HCT116 (cell line): ENCODE measurements around the gene DNAH9. TPM values are rescaled to one million over a fixed set of nuclear protein-coding genes. Genes with fewer than 3 reads are reported as not detected.

Experiments
- ATAC-seq: fragments of 200-7000 bp; cut with Tn5 transposase; 2 replicates; pipeline ENCODE4 v1.9.1; 2020; ENCODE audit warnings: mild to moderate bottlenecking, moderate library complexity
- BruUV-seq: library from RNA; stranded (reverse); fragments of 400-500 nt; replicated peaks from 2 replicates; lab custom pipeline; 2021; lab: Mats Ljungman, UMichigan
- CTCF ChIA-PET: fragments of 300-600 bp; sonication (Branson Sonifier 250); formaldehyde crosslinking; loops from one replicate; lab custom pipeline; 2021; ENCODE audit warnings: antibody characterized with exemption; lab: Charles Lee
- POLR2A ChIA-PET: fragments of 300-600, 350-600 bp; sonication (Branson Sonifier 250); formaldehyde crosslinking; loops from one replicate; lab custom pipeline; 2021; ENCODE audit warnings: antibody characterized with exemption; lab: Charles Lee
- RAD21 ChIA-PET, 2 experiments: fragments of 300-600 bp; sonication (Branson Sonifier 250); formaldehyde crosslinking; loops; one replicate each; lab custom pipeline; 2023; ENCODE audit warnings: low total read pairs in 2 of 2; ENCODE audit not compliant: uncharacterized antibody in 2 of 2, unreplicated experiment in 2 of 2, low non-redundant PET in 1 of 2; lab: Charles Lee
- DNase-seq: peaks from one replicate; pipeline ENCODE4 v3.0.0-alpha.2; 2010; ENCODE audit warnings: low read depth, low spot score
- H2AFZ ChIP-seq: fragments of 200-600 bp; shearing (Covaris generic), sonication (generic); 2 replicates; pipeline ENCODE4 v1.6.1; 2017; ENCODE audit warnings: low read depth, mixed run types, mixed read lengths, antibody characterized with exemption, low read length; ENCODE audit not compliant: poor library complexity, severe bottlenecking
- H3K27ac ChIP-seq: 2 replicates; pipeline ENCODE4 v1.5.1; 2012; ENCODE audit warnings: low read depth, low read length
- H3K27me3 ChIP-seq: fragments of 200-600 bp; sonication (generic); 2 replicates; pipeline ENCODE4 v1.6.1; 2016; ENCODE audit warnings: mixed run types, low read length, mixed read lengths; ENCODE audit not compliant: insufficient read depth
- H3K36me3 ChIP-seq, 2 experiments: fragments of 200-500 bp in 1 of 2; fragments of 200-600 bp in 1 of 2; sonication (Bioruptor generic) in 1 of 2; sonication (generic) in 1 of 2; 2 replicates each; pipeline versions ENCODE4 v1.5.1 to v1.6.1; 2014 to 2016; ENCODE audit warnings: low read length in 2 of 2, inconsistent platforms in 1 of 2, mixed read lengths in 1 of 2, mixed run types in 1 of 2; ENCODE audit not compliant: insufficient read depth in 2 of 2, control insufficient read depth in 1 of 2
- H3K4me1 ChIP-seq, 2 experiments: fragments of 200-600 bp in 1 of 2; sonication (generic) in 1 of 2; 2 replicates each; pipeline versions ENCODE4 v1.5.1 to v1.6.1; 2012 to 2017; ENCODE audit warnings: low read length in 2 of 2, inconsistent platforms in 1 of 2, mild to moderate bottlenecking in 1 of 2, mixed read lengths in 1 of 2, mixed run types in 1 of 2, moderate library complexity in 1 of 2; ENCODE audit not compliant: insufficient read depth in 2 of 2, control insufficient read depth in 1 of 2
- H3K4me2 ChIP-seq: fragments of 200-600 bp; sonication (generic); 2 replicates; pipeline ENCODE4 v1.6.1; 2017; ENCODE audit warnings: mixed run types, low read length, mixed read lengths
- H3K4me3 ChIP-seq, 2 experiments: fragments of 200-600 bp in 1 of 2; sonication (generic) in 1 of 2; replicated peaks in 1 of 2; 2 replicates each; pipeline ENCODE4 v1.5.1; 2011 to 2016; ENCODE audit warnings: low read length in 2 of 2, control low read depth in 1 of 2, low read depth in 1 of 2, mild to moderate bottlenecking in 1 of 2, mixed read lengths in 1 of 2, mixed run types in 1 of 2
- H3K79me2 ChIP-seq: fragments of 200-600 bp; sonication (generic); 2 replicates; pipeline ENCODE4 v1.6.1; 2017; ENCODE audit warnings: mild to moderate bottlenecking, mixed run types, low read length, moderate library complexity, mixed read lengths; ENCODE audit not compliant: insufficient read depth
- H3K9ac ChIP-seq: fragments of 200-600 bp; sonication (generic); 2 replicates; pipeline ENCODE4 v1.6.1; 2016; ENCODE audit warnings: low read length, mixed read lengths
- H3K9me2 ChIP-seq: fragments of 200-600 bp; sonication (generic), shearing (Covaris generic); 2 replicates; pipeline ENCODE4 v1.6.1; 2017; ENCODE audit warnings: mixed run types, mild to moderate bottlenecking, moderate library complexity; ENCODE audit not compliant: insufficient read depth
- H3K9me3 ChIP-seq, 2 experiments: fragments of 200-500 bp in 1 of 2; fragments of 200-600 bp in 1 of 2; sonication (Bioruptor generic) in 1 of 2; sonication (generic) in 1 of 2; 2 replicates each; pipeline ENCODE4 v1.6.1; 2014 to 2017; ENCODE audit warnings: low read length in 2 of 2, mixed read lengths in 2 of 2, inconsistent platforms in 1 of 2, low read depth in 1 of 2, mild to moderate bottlenecking in 1 of 2, mixed run types in 1 of 2, moderate library complexity in 1 of 2; ENCODE audit not compliant: control insufficient read depth in 1 of 2, insufficient read depth in 1 of 2
- H4K20me1 ChIP-seq: fragments of 200-600 bp; sonication (generic), shearing (Covaris generic); 2 replicates; pipeline ENCODE4 v1.6.1; 2017; ENCODE audit warnings: mixed run types, mild to moderate bottlenecking, moderate library complexity; ENCODE audit not compliant: insufficient read depth
- ATF3 ChIP-seq: IDR thresholded peaks from 2 replicates; pipeline ENCODE4 v1.6.1; 2012
- CBX3 ChIP-seq: IDR thresholded peaks from 2 replicates; pipeline ENCODE4 v1.6.1; 2012; ENCODE audit warnings: low read depth
- CEBPB ChIP-seq: IDR thresholded peaks from 2 replicates; pipeline ENCODE4 v1.6.1; 2012; ENCODE audit warnings: low read depth
- EGR1 ChIP-seq: IDR thresholded peaks from 2 replicates; pipeline ENCODE4 v1.6.1; 2012; ENCODE audit warnings: low read depth
- EZH2 ChIP-seq: fragments of 200-600 bp; sonication (generic); IDR thresholded peaks from 2 replicates; pipeline ENCODE4 v1.6.1; 2017; ENCODE audit warnings: antibody characterized with exemption, mixed run types
- EZH2phosphoT487 ChIP-seq: fragments of 200-600 bp; IDR thresholded peaks from 2 replicates; pipeline ENCODE4 v1.6.1; 2018; ENCODE audit warnings: antibody characterized with exemption, borderline replicate concordance
- FOSL1 ChIP-seq: IDR thresholded peaks from 2 replicates; pipeline ENCODE4 v1.6.1; 2012; ENCODE audit warnings: low read depth
- JUND ChIP-seq: IDR thresholded peaks from 2 replicates; pipeline ENCODE4 v1.6.1; 2012
- MAX ChIP-seq: IDR thresholded peaks from 2 replicates; pipeline ENCODE4 v1.6.1; 2012
- POLR2A ChIP-seq: IDR thresholded peaks from 2 replicates; pipeline ENCODE4 v1.7.0; 2011; ENCODE audit warnings: borderline replicate concordance; ENCODE audit not compliant: insufficient read depth, insufficient read length; ENCODE audit errors: extremely low read depth
- POLR2AphosphoS5 ChIP-seq: IDR thresholded peaks from 2 replicates; pipeline ENCODE4 v1.6.1; 2011; ENCODE audit warnings: mild to moderate bottlenecking, low read depth, low read length, moderate library complexity
- RAD21 ChIP-seq: IDR thresholded peaks from 2 replicates; pipeline ENCODE4 v1.6.1; 2012; ENCODE audit warnings: low read depth, mild to moderate bottlenecking
- REST ChIP-seq: IDR thresholded peaks from 2 replicates; pipeline ENCODE4 v1.6.1; 2012; ENCODE audit warnings: low read depth
- SP1 ChIP-seq: IDR thresholded peaks from 2 replicates; pipeline ENCODE4 v1.6.1; 2012; ENCODE audit warnings: low read depth
- TCF7L2 ChIP-seq: IDR thresholded peaks from 2 replicates; pipeline ENCODE4 v1.7.0; 2011; ENCODE audit warnings: borderline replicate concordance, inconsistent platforms; ENCODE audit not compliant: insufficient read depth, insufficient read length; ENCODE audit errors: extremely low read depth
- YY1 ChIP-seq: IDR thresholded peaks from 2 replicates; pipeline ENCODE4 v1.6.1; 2011; ENCODE audit warnings: low read length, low read depth, moderate library complexity, mild to moderate bottlenecking; ENCODE audit not compliant: insufficient replicate concordance; ENCODE audit errors: extremely low read depth
- ZFX ChIP-seq: fragments of 450-650 bp; IDR thresholded peaks from 2 replicates; pipeline ENCODE4 v1.6.1; 2017
- ZNF274 ChIP-seq: fragments of 200-500 bp; sonication (Bioruptor generic); IDR thresholded peaks from 2 replicates; pipeline ENCODE4 v1.6.1; 2014; ENCODE audit warnings: mild to moderate bottlenecking, low read depth, low read length, inconsistent platforms
- intact Hi-C: fragments of 100-400 bp; cut with micrococcal nuclease; formaldehyde crosslinking; loops from 2 replicates; pipeline ENCODE4 v1.10.0; 2022
- total RNA-seq: library from RNA; stranded (reverse); gene quantifications from one replicate; pipeline ENCODE4 v1.2.1, GENCODE V29; 2021; ENCODE audit not compliant: unreplicated experiment

DNAH9 gene
- total RNA-seq, 1 experiment from 2014 or later = not detected

- no peaks in the 10 kb centered on the region for H3K9me2 ChIP-seq
- intact Hi-C loops = no loop called here
- RAD21 ChIA-PET = no interaction called here
Measured at GRCh38 chr17:11954936-11955335, 356.7 kb downstream of the DNAH9 start.

More at GRCh38 chr17:11954936-11955335, 356.7 kb downstream of the DNAH9 start:
- ChIA-PET POLR2A (no interaction called here), CTCF (no interaction called here)
- no peak overlapping the region for H2AFZ ChIP-seq
- peaks cover 0 to 7% of the 10 kb centered on the region in 2 experiments; a peak in 2 of 4 replicates for H3K4me1 ChIP-seq
- peaks cover 3 to 11% of the 10 kb centered on the region in 2 experiments; a peak in 3 of 4 replicates for H3K9me3 ChIP-seq
- ATAC-seq = no peak
- no TSS peak for BruUV-seq
- no peak overlapping the region for H3K9ac ChIP-seq
- no peak overlapping the region for H3K4me2 ChIP-seq
- no peaks in the 10 kb centered on the region for H3K36me3 ChIP-seq
- no peaks in the 10 kb centered on the region for H4K20me1 ChIP-seq
- no peak overlapping the region for H3K27ac ChIP-seq
- no peaks in the 10 kb centered on the region for H3K27me3 ChIP-seq
- TF ChIP-seq EZH2 (no peak), YY1 (no peak), ATF3 (no peak), ZFX (no peak), POLR2A (no peak), POLR2AphosphoS5 (no peak), TCF7L2 (no peak), REST (no peak), CEBPB (no peak), CBX3 (no peak), EZH2phosphoT487 (no peak), SP1 (no peak), ZNF274 (no peak), EGR1 (no peak), JUND (no peak), FOSL1 (no peak), RAD21 (no peak), MAX (no peak)
- no peaks in the 10 kb centered on the region for H3K79me2 ChIP-seq
- DNase-seq = no peak
- H3K4me3 ChIP-seq = no peak overlapping the region
